Measurements from ENCODE around the gene CDKN2D.

The CDKN2D gene

DNA sequence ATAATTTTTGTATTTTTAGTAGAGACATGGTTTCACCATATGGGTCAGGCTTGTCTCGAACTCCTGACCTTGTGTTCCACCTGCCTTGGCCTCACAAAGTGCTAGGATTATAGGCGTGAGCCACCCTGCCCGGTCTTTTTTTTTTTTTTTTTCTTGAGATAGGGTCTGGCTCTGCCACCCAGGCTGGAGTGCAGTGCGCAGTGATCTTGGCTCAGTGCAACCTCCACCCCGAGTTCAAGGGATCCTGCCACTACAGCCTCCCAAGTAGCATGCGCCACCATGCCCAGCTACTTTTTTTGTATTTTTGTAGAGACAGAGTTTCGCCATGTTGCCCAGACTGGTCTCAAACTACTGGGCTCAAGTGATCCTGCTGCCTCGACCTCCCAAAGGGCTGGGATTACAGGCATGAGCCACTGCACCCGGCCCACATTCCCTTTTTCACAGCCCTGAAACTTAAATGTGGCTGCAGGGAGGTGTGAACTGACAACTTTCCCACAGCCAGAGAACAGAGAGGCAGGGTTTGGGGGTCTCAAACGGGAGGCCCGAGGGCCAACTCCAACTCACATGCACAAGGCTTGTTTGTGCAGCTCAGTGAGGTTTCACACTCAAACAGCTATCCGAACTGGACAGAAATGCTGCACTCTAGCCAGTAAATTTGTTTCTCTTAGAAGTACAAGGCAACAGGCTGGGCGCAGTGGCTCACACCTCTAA lies 47.2 kb downstream of the CDKN2D start:
- no peak for FAIRE-seq
- DNase-seq (ENCODE audit: low spot score): no peak

DNA sequence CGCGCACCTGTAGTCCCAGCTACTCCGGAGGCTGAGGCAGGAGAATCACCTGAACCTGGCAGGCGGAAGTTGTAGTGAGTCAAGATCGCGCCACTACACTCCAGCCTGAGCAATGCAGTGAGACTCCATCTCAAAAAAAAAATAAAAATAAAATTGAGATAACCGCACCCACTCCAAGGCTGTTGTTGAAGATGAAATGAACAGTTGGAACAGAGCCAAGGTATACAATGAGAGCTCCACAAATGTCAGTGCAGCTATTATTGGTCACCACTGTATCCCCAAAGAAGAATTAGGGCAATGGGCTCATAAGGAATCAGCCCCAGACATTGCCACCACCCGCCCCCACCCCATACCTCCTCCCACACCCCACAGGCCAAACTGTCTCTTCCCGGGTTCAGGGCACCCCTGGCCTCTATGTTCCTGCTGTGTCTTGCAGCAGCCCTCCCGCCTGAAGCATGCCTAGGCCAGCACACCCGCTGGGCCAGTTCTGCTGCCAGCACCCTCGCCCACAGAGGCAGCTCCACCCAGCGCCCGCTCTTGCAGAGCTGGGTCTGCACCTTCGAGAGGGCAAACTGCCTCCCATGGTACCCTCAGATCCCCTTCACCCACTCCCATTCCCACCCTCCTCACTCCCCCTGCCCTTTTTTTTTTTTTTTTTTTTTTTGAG lies 48.0 kb downstream of the CDKN2D start:
- FAIRE-seq (no peak), DNase-seq (ENCODE audit: low spot score) (no peak)

DNA sequence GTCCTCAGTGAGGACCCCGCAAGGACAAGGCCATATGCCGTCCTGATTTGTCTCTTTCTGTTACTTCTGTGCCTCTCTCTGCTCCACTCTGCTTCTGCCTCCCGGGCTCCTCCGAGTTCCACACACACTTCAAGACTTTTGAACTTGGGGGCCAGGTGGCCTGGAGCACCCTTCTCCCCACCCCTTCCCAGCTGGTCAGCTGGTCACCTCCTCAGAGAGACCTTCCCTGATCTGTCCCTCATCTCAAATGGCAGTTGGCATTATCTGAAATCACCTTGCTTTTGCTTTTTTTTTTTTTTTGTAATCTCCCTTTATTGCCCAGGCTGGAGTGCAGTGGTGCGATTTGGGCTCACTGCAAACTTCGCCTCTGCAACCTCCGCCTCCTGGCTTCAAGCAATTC lies 49.4 kb downstream of the CDKN2D start:
- DNase-seq (ENCODE audit: low spot score): no peak
- FAIRE-seq: no peak

DNA sequence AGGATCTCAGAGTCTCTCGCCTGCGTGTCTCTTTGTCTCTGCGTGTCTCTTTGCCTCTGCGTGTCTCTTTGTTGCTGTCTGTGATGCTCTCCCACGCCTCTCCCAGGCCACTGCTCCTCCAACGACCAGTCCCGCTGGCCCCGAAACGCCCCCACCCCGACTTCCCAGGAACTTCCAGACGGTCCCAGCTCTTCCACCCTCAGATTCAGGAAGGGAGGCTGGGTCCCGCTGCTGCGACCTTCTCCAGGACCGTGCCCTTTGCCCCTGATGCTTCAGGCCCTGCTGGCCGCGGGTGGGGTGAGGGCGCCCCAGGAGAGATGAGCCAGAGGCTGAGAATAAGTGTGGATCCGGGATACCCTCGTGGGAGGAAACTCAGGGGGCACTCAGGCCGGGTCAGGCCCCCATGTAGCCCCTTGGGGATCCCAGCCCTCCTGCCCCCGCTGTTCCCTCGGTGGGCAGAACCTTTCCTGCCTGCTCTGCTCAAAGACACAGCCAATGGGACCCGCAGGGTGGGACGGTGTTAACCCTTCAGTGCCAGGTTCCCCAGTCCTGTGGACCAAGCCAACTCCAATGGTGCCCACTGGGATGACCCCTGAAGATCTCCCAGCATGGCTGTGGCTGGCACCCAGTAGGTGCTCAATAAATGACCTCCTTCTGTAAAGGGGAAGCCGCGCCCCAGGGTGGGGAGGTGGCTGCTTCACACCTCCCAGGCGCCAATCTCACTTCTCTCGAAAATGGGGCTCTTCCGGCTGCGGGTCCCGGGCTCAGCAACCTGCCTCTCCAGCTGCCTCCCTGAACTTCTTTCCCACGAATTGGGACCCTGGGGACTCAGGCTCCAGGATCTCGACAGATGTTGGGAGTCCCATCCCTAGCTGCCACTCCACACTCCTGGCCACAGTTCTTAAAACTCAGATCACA lies 50.1 kb downstream of the CDKN2D start:
- FAIRE-seq (no peak), DNase-seq (ENCODE audit: low spot score) (no peak)

DNA sequence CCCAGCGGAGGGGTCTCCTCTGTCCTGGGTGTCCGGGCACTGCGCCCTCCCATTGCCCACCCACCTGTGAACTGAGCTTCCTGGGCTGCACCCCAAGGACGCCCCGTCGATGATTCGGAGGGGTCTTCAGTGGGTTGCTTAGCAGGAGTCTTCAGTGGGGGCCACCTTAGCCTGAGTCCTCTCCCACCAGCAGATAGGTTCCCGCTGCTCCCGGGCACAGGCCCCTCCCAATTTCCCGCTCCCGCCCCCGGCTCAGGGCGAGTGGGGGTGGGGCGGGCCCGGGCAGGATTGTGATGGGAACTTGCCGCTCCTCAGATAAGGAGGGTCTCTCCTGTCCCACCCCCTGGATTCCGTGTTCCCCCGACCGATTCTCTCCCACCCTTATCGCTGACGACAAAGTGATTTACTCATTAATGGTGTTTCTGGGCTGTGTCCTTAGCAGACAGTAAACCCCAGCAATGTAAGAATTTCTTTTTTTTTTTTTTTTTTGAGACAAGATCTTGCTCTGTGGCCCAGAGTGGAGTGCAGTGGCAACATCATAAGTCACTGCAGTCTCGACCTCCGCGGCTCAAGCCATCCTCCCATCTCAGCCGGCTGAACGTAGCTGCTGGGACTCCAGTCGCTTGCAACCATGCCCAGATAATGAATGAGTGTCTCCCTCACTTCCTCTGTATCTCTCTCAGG lies 50.9 kb downstream of the CDKN2D start:
- DNase-seq (ENCODE audit: low spot score) (peak; percentile 17), FAIRE-seq (no peak)

DNA sequence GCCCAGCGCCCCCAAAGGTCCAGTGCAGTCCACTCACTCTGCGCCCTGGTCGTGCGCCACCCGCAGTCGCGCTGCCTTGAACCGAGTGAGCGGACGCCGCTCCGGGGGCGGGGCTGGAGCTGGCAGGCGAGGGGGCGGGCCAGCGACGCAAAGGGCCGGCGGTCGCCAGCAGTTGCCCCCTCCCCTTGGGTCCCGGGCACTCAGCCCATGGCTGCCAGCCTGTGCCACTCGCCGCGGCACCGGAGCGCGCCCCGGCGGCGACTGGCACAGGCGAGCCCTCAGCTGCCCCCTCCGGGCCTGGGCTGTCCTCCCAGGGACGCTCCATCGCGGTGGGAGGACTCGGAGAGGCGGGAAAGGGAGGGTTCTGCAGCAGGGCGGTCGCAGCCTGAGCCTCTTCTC lies 51.4 kb downstream of the CDKN2D start, which contains the start of gene S1PR5:
Gene S1PR5, minus strand, starts transcription at position 87 of the 399 bp plus-strand sequence. CDS start 2,436 bp downstream, outside the sequence.
- DNase-seq (ENCODE audit: low spot score) (no peak), FAIRE-seq (no peak)

DNA sequence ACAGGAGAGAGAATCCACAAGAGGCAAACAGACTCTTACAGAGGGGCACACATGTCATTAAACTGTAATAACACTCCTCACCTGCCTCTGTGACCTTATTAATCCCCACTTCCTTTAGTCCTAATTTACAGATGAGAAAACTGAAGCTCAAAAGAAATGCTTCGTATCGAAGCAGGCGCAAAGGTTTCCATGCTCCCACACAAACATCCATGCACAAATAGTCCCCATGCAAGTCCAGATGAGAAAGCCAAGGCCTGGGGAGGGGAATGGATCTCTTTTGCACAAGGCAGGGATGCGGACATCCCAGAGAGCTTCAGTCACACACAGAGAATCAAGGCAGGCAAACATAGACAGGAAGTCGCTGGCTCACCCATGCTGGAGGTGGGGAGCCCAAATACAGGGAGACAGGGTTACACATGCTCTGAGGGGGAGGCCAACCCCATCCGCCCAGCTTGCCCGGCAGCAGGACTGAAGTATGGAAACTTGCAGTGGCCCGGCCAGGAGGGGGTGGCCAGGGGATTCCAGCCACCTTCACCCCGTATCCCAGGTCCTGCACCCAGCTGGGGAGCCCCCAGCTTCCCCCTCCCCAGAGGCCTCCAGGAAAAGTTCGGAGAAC lies 52.0 kb downstream of the CDKN2D start:
- no peak for FAIRE-seq

More for the DNA sequence above, 52.0 kb downstream of the CDKN2D start:
- no peak for DNase-seq (ENCODE audit: low spot score)

Measured in RCC 7860 (cell line).